ENCODE measurements around the gene FXYD3. TPM values are rescaled to one million over a fixed set of nuclear protein-coding genes. Genes with fewer than 3 reads are reported as not detected.

Gene FXYD3
- total and polyA plus RNA-seq, 2 experiments from 2014 or later: 0.35 TPM; not detected in 1

DNA sequence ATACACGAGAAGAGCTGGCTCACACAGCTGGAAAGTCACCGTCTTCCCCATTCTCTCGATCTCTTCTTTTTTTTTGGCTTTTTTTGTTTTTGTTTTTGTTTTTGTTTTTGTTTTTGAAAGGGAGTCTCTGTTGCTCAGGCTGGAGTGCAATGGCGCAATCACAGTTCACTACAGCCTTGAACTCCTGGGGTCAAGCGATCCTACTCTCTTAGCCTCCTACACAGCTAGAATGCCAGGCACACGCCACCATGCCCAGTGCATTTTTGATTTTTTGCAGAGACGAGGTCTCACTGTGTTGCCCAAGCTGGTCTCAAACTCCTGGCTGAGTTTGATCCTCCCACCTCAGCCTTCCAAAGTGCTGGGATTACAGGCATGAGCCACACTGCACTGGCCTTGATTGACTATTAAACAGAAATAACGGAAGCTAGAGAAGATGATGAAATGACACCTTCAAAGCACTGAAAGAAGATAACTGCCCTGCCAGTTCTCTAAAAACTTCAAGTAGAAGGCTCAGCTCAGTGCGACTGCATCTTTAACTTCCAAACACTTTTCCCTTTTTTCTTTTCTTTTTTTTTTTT, 4.0 kb downstream of the FXYD3 start:
- no peak for DNase-seq (ENCODE audit: low read depth in 1 of 2, low spot score in 1 of 2)
- Histone ChIP-seq H3K4me1 (ENCODE audit: low read depth) (no peaks in the 10 kb centered on the region), H3K36me3 (no peaks in the 10 kb centered on the region), H3K27me3 (no peaks in the 10 kb centered on the region), H3K27ac (no peak overlapping the region), H3K9me3 (ENCODE audit: low read depth) (no peaks in the 10 kb centered on the region), H3K4me3 (no peak overlapping the region)
- TF ChIP-seq, protein P1, sequence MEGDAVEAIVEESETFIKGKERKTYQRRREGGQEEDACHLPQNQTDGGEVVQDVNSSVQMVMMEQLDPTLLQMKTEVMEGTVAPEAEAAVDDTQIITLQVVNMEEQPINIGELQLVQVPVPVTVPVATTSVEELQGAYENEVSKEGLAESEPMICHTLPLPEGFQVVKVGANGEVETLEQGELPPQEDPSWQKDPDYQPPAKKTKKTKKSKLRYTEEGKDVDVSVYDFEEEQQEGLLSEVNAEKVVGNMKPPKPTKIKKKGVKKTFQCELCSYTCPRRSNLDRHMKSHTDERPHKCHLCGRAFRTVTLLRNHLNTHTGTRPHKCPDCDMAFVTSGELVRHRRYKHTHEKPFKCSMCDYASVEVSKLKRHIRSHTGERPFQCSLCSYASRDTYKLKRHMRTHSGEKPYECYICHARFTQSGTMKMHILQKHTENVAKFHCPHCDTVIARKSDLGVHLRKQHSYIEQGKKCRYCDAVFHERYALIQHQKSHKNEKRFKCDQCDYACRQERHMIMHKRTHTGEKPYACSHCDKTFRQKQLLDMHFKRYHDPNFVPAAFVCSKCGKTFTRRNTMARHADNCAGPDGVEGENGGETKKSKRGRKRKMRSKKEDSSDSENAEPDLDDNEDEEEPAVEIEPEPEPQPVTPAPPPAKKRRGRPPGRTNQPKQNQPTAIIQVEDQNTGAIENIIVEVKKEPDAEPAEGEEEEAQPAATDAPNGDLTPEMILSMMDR (IDR thresholded peaks at IDR 0.05; ENCODE audit: low read depth, low read length): no peak

DNA sequence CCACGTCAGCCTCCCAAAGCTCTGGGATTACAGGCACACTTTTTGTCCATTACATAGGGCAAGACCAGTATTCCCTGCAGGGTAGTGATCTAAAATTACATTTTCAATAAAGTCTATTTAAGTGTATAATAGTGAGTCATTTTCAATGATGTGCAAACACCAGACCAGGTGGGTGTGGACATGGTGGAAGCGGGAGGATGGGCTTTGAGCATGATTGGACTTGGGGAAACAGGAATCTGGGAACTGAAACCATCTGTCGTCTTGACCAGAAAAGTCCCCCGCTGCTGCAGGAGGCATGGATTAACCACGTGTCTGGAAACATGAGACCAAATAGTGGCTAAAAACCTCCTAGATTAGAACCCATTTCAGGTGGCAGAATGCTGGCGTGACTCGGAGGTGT, 4.9 kb downstream of the FXYD3 start:
- Histone ChIP-seq H3K27ac (no peak overlapping the region), H3K4me3 (no peak overlapping the region), H3K4me1 (ENCODE audit: low read depth) (no peaks in the 10 kb centered on the region), H3K36me3 (no peaks in the 10 kb centered on the region), H3K9me3 (ENCODE audit: low read depth) (no peaks in the 10 kb centered on the region), H3K27me3 (no peaks in the 10 kb centered on the region)
- TF ChIP-seq, protein P1 (IDR thresholded peaks at IDR 0.05; ENCODE audit: low read depth, low read length): no peak
- peak in 1 of 2 donors; percentile 29 for DNase-seq (ENCODE audit: low read depth in 1 of 2, low spot score in 1 of 2)

DNA sequence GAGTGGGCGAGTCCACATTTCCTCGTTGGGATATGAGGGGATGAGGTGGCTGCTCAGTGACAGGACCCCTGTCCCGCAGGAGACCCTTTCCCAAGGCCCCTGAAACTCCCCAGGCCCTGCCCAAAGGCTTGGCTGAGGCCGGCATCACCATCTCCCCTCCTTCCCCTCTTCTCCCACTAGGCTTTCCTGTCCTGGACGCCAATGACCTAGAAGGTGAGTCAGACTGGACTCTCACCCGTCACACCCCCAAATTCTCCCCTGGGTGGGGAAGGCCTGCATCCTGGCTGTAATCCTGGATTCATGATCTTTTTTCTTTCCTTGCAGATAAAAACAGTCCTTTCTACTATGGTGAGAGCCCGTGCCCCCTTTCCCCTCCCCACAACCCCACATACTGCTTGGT, 5.3 kb downstream of the FXYD3 start:
- Histone ChIP-seq H3K36me3 (no peaks in the 10 kb centered on the region), H3K4me3 (no peak overlapping the region)

DNA sequence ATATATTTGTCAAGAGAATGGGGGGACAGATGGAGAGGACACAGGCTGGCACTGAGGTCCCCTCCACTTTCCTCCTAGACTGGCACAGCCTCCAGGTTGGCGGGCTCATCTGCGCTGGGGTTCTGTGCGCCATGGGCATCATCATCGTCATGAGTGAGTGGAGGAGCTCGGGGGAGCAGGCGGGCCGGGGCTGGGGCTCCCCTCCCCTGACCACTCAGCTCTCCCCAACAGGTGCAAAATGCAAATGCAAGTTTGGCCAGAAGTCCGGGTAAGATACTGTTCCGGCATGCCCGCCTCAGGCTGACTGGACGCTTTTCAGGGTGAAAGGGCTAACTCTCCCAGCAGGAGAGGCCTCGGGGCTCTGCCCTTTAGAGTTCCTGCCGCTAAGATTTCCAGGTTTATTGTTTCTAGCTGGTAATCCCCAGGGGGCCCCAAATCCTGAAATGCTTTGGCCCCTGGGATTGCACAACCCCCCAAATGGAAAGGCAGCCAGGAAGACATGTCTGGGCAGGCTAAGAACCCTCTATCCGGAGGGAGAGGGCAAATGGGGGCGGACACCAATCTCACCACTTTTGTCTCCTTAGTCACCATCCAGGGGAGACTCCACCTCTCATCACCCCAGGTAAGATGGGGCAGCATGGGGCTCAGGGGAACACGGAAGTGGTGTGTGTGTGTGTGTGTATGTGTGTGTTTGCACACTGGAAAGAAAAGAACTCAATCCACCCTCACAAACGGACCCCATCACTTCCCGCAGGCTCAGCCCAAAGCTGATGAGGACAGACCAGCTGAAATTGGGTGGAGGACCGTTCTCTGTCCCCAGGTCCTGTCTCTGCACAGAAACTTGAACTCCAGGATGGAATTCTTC, 7.3 kb downstream of the FXYD3 start:
- H3K27ac ChIP-seq: no peak overlapping the region
- no peaks in the 10 kb centered on the region for H3K9me3 ChIP-seq (ENCODE audit: low read depth)
- no peak overlapping the region for H3K4me3 ChIP-seq
- TF ChIP-seq, protein P1 (IDR thresholded peaks at IDR 0.05; ENCODE audit: low read depth, low read length): no peak
- no peaks in the 10 kb centered on the region for H3K4me1 ChIP-seq (ENCODE audit: low read depth)
- no peak for DNase-seq (ENCODE audit: low read depth in 1 of 2, low spot score in 1 of 2)
- H3K36me3 ChIP-seq: no peaks in the 10 kb centered on the region
- H3K27me3 ChIP-seq: no peaks in the 10 kb centered on the region

More for the DNA sequence above, 5.3 kb downstream of the FXYD3 start:
- TF ChIP-seq, protein P1 (IDR thresholded peaks at IDR 0.05; ENCODE audit: low read depth, low read length): no peak
- Histone ChIP-seq H3K27ac (no peak overlapping the region), H3K4me1 (ENCODE audit: low read depth) (no peaks in the 10 kb centered on the region), H3K27me3 (no peaks in the 10 kb centered on the region), H3K9me3 (ENCODE audit: low read depth) (no peaks in the 10 kb centered on the region)
- no peak for DNase-seq (ENCODE audit: low read depth in 1 of 2, low spot score in 1 of 2)

DNA sequence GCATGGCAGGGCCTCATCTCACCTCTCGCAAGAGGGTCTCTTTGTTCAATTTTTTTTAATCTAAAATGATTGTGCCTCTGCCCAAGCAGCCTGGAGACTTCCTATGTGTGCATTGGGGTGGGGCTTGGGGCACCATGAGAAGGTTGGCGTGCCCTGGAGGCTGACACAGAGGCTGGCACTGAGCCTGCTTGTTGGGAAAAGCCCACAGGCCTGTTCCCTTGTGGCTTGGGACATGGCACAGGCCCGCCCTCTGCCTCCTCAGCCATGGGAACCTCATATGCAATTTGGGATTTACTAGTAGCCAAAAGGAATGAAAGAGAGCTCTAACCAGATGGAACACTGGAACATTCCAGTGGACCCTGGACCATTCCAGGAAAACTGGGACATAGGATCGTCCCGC, 8.0 kb downstream of the FXYD3 start:
- Histone ChIP-seq H3K27ac (no peak overlapping the region), H3K9me3 (ENCODE audit: low read depth) (no peaks in the 10 kb centered on the region), H3K4me3 (no peak overlapping the region), H3K27me3 (no peaks in the 10 kb centered on the region), H3K36me3 (no peaks in the 10 kb centered on the region), H3K4me1 (ENCODE audit: low read depth) (no peaks in the 10 kb centered on the region)
- no peak for DNase-seq (ENCODE audit: low read depth in 1 of 2, low spot score in 1 of 2)
- TF ChIP-seq, protein P1 (IDR thresholded peaks at IDR 0.05; ENCODE audit: low read depth, low read length): no peak

All from cardiac muscle cell (in vitro differentiated cells and primary cell).